Prostate gland (tissue), 2 donors: ENCODE data around the gene ADAMTS1.

Experiments used
- CTCF ChIP-seq, 4 experiments: fragments of 200-600 bp in 2 of 4; fragments of 450-650 bp in 2 of 4; sonication (generic) in 2 of 4; IDR thresholded peaks; 1 replicate in 3 of 4; 2 replicates in 1 of 4; pipeline ENCODE4 v1.5.1; 2016 to 2019; ENCODE audit warnings: antibody characterized with exemption in 4 of 4, mild to moderate bottlenecking in 2 of 4, moderate library complexity in 2 of 4
- POLR2A ChIP-seq: fragments of 450-650 bp; IDR thresholded peaks from one replicate; pipeline ENCODE4 v1.6.1; 2016; ENCODE audit warnings: antibody characterized with exemption, mild to moderate bottlenecking
- POLR2AphosphoS5 ChIP-seq: sonication (generic); formaldehyde crosslinking; IDR thresholded peaks from one replicate; pipeline ENCODE4 v1.6.1; 2017; ENCODE audit warnings: antibody characterized with exemption

- TF ChIP-seq POLR2A: no peak
- TF ChIP-seq CTCF (IDR thresholded peaks at IDR 0.05): no peak
- TF ChIP-seq POLR2AphosphoS5: no peak
Measured at GRCh38 chr21:26815197-26815596, 30.0 kb downstream of the ADAMTS1 start.
